Fibroblast of the aortic adventitia (primary cell): ENCODE data around the gene ELMO1. TPM values are rescaled to one million over a fixed set of nuclear protein-coding genes. Genes with fewer than 3 reads are reported as not detected.
A peak's percentile ranks its signal among the peaks of the same experiment; 100 is the strongest.

Experiments used
- DNase-seq: peaks from one replicate; pipeline ENCODE4 v3.0.0-alpha.2; 2010; ENCODE audit warnings: low read depth
- H3K4me3 ChIP-seq: 2 replicates; pipeline ENCODE4 v1.5.1; 2011; ENCODE audit warnings: low read depth, mild to moderate bottlenecking, control low read depth, low read length, moderate library complexity
- CTCF ChIP-seq: IDR thresholded peaks from 2 replicates; pipeline ENCODE4 v1.5.1; 2011; ENCODE audit warnings: mild to moderate bottlenecking, low read length, control low read depth, inconsistent platforms; ENCODE audit not compliant: insufficient read depth
- total RNA-seq: library from RNA; depleted of rRNA; stranded (reverse); fragments of >200 nt; gene quantifications from 2 replicates; pipeline ENCODE4 v1.2.3, GENCODE V29; 2012; ENCODE audit warnings: low replicate concordance

ELMO1 gene
- total RNA-seq, 1 donor = 1.3 TPM

GRCh38 chr7:37449621-37450020, 957 bp upstream of the ELMO1 start:
- H3K4me3 ChIP-seq = no peak overlapping the region
- DNase-seq = no peak
- no peak for TF ChIP-seq CTCF

GRCh38 chr7:37448011-37448635, 541 bp downstream of the ELMO1 start:
- peak overlapping the region; percentile 58 for H3K4me3 ChIP-seq
- no peak for DNase-seq
- TF ChIP-seq CTCF = no peak

- no peak for TF ChIP-seq CTCF
- no peak overlapping the region for H3K4me3 ChIP-seq
- no peak for DNase-seq
These were observed 2.3 kb downstream of the ELMO1 start for GRCh38 chr7:37446371-37446770.

GRCh38 chr7:37445790-37446189, 2.9 kb downstream of the ELMO1 start:
- DNase-seq = no peak

GRCh38 chr7:37445064-37445723, 3.5 kb downstream of the ELMO1 start:
- DNase-seq = no peak

More at GRCh38 chr7:37445790-37446189, 2.9 kb downstream of the ELMO1 start:
- no peak for TF ChIP-seq CTCF
- no peak overlapping the region for H3K4me3 ChIP-seq

GRCh38 chr7:37443627-37444026, 5.0 kb downstream of the ELMO1 start:
- TF ChIP-seq CTCF = no peak
- no peak overlapping the region for H3K4me3 ChIP-seq
- DNase-seq = no peak

More at GRCh38 chr7:37445064-37445723, 3.5 kb downstream of the ELMO1 start:
- H3K4me3 ChIP-seq = no peak overlapping the region
- no peak for TF ChIP-seq CTCF
